Measurements from ENCODE around the gene RPS21. TPM values are rescaled to one million over a fixed set of nuclear protein-coding genes. Genes with fewer than 3 reads are reported as not detected.

RPS21 gene
- total and polyA plus RNA-seq, 9 of the 15 experiments (the other 6 are each of a cell fraction or from before 2014, with no cell fraction given): 1,380 to 5,647 (median 3,091) TPM

DNA sequence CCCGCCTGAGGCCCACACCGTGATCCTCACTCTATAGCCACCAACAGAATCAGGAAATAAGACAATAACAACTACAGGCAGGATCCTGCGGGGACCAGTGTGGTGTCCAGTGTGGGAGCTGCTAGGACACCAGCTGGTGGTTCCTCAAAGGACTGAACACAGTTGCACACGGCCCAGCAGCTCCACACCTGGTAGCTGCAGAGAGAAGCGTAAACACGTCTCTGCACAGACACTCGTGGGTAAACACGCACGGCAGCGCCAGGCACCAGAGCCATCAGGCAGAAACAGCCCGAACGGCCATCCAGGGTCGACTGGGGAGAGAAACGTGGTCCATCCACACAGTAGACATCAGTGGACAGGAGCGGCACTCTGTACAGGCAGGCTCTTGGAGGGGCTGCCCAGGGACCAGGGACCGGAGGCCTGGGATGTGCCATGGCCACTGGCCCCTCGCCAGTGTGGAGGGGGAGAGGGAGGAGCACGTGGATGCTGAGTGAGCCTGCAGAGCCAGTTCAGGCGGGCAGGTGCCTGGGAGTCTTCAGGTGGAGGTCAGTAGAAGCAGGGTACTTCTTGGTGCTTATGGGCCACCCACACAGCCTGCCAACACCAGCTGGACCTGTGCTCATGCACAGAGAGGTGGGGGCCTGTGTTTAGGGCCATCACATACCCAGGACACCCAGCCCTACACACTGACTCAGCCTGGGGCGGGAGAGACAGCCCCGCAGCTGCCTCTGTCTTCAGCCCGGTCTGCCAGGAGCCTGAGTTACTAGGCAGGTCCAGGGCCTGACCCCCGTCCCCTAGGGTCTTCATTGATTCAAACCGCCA, 12.4 kb upstream of the RPS21 start:
- Histone ChIP-seq H3K4me1 (replicated peaks in 1 of 2; ENCODE audit: control insufficient read depth in 2 of 2, insufficient read depth in 2 of 2, low read length in 2 of 2) (peaks cover 7 to 78% of the 10 kb centered on the region in 2 experiments; a peak in 4 of 5 replicates), H3K36me3 (ENCODE audit: control insufficient read depth, insufficient read depth, low read length) (no peaks in the 10 kb centered on the region), H4K20me1 (replicated peaks; ENCODE audit: control insufficient read depth, insufficient read depth, low read length) (no peaks in the 10 kb centered on the region), H3K79me2 (ENCODE audit: control insufficient read depth, insufficient read depth, low read length) (no peaks in the 10 kb centered on the region), H3K4me2 (ENCODE audit: insufficient read depth, low read length) (no peak overlapping the region), H3K9me1 (ENCODE audit: control insufficient read depth, insufficient read depth, low read length) (no peaks in the 10 kb centered on the region), H3K27me3 (ENCODE audit: control insufficient read depth in 2 of 2, insufficient read depth in 2 of 2, low read length in 2 of 2) (no peaks in the 10 kb centered on the region), H3K27ac (ENCODE audit: extremely low read depth, low read depth, low read length) (no peak overlapping the region), H3K9ac (ENCODE audit: insufficient read depth in 1 of 2, low read depth in 2 of 2, low read length in 2 of 2) (peak overlapping the region in 1 of 2 experiments; percentile 36; a peak in 2 of 4 replicates), H2AFZ (ENCODE audit: low read depth, low read length) (no peak overlapping the region), H3K9me3 (replicated peaks; ENCODE audit: control insufficient read depth, insufficient read depth, low read depth, low read length) (no peaks in the 10 kb centered on the region), H3K4me3 (no peak overlapping the region)
- in situ Hi-C loops (cut with MboI): no loop called here
- intact Hi-C loops (cut with micrococcal nuclease): no loop called here
- POLR2A ChIA-PET: interaction anchor here (0.6 to 1.3 kb wide), 5 partner anchors 10 to 72 kb away, joined by 3 to 9 read pairs (median 3); partner anchors contain the start of genes ADRM1, CABLES2 and RPS21
- no peak for TF ChIP-seq ZZZ3 (IDR thresholded peaks at IDR 0.05)
- 0 out of 2 replicates have a peak, but pooled peaks have one; percentile 0 for TF ChIP-seq MAX (CRISPR knock-in tag; IDR thresholded peaks at IDR 0.05)
- TF ChIP-seq TFAP4 (CRISPR knock-in tag; IDR thresholded peaks at IDR 0.05; ENCODE audit: borderline replicate concordance): peak; percentile 37; the same call in 1 of the 2 replicates
- TF ChIP-seq, protein P1, sequence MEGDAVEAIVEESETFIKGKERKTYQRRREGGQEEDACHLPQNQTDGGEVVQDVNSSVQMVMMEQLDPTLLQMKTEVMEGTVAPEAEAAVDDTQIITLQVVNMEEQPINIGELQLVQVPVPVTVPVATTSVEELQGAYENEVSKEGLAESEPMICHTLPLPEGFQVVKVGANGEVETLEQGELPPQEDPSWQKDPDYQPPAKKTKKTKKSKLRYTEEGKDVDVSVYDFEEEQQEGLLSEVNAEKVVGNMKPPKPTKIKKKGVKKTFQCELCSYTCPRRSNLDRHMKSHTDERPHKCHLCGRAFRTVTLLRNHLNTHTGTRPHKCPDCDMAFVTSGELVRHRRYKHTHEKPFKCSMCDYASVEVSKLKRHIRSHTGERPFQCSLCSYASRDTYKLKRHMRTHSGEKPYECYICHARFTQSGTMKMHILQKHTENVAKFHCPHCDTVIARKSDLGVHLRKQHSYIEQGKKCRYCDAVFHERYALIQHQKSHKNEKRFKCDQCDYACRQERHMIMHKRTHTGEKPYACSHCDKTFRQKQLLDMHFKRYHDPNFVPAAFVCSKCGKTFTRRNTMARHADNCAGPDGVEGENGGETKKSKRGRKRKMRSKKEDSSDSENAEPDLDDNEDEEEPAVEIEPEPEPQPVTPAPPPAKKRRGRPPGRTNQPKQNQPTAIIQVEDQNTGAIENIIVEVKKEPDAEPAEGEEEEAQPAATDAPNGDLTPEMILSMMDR (IDR thresholded peaks at IDR 0.05 in 2 of 3, conservative IDR thresholded peaks at IDR 0.05 in 1 of 3; ENCODE audit: insufficient read depth in 2 of 3, low read depth in 1 of 3, low read length in 3 of 3): 0 out of 6 replicates have a peak, but pooled peaks of 1 of the 3 experiments have one; percentile 15
- peak; percentile 8; the same call in 1 of the 2 replicates for TF ChIP-seq POLR2G (IDR thresholded peaks at IDR 0.05; ENCODE audit: low read depth, low read length)
- TF ChIP-seq, protein P2, sequence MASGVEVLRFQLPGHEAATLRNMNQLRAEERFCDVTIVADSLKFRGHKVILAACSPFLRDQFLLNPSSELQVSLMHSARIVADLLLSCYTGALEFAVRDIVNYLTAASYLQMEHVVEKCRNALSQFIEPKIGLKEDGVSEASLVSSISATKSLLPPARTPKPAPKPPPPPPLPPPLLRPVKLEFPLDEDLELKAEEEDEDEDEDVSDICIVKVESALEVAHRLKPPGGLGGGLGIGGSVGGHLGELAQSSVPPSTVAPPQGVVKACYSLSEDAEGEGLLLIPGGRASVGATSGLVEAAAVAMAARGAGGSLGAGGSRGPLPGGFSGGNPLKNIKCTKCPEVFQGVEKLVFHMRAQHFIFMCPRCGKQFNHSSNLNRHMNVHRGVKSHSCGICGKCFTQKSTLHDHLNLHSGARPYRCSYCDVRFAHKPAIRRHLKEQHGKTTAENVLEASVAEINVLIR (CRISPR knock-in tag; IDR thresholded peaks at IDR 0.05): no peak
- CTCF ChIA-PET (ENCODE audit: low intra/inter-chr PET ratio): no interaction called here
- no TSS peak for BruUV-seq (replicated peaks)
- WGBS (ENCODE audit: insufficient coverage, low coverage, missing lambda C conversion rate): 50% methylated on average over 20 of the region's 24 CpGs
- ATAC-seq (no peak), DNase-seq (ENCODE audit: extremely low read depth in 1 of 4, low spot score in 3 of 4) (no peak), FAIRE-seq (no peak)
